ENCODE results near the gene ZBTB20.

- no peak for TF ChIP-seq CTCF (conservative IDR thresholded peaks at IDR 0.05)
- TF ChIP-seq EZH2 (IDR thresholded peaks at IDR 0.05; ENCODE audit: low read depth) = no peak
These were observed 714.8 kb downstream of the ZBTB20 start for GRCh38 chr3:114432310-114432709.

All from PC-9 (cell line).